Nephron (organoid): Measurements from ENCODE around the gene STK32B.
"Not testable (repeated sequence)": the region's sequence is repeated elsewhere in the genome, so short reads cannot be mapped to it uniquely, and the experiment has no call there.

ENCODE experiments used
- H3K27ac Mint-ChIP-seq, 3 experiments: 2 replicates each; pipeline ENCODE4 v1.8.0; 2020; ENCODE audit warnings: mixed read lengths in 3 of 3, mild to moderate bottlenecking in 2 of 3, moderate library complexity in 1 of 3
- H3K27me3 Mint-ChIP-seq: 2 replicates; pipeline ENCODE4 v1.8.0; 2021; ENCODE audit warnings: low read depth, mild to moderate bottlenecking, moderate library complexity, mixed read lengths
- H3K36me3 Mint-ChIP-seq: 2 replicates; pipeline ENCODE4 v1.8.0; 2020; ENCODE audit warnings: low read depth, mixed read lengths
- H3K4me1 Mint-ChIP-seq: 2 replicates; pipeline ENCODE4 v1.8.0; 2020; ENCODE audit warnings: mixed read lengths
- H3K4me3 Mint-ChIP-seq, 3 experiments: 2 replicates each; pipeline ENCODE4 v1.8.0; 2020; ENCODE audit warnings: mild to moderate bottlenecking in 3 of 3, mixed read lengths in 3 of 3, moderate library complexity in 2 of 3
- H3K9me3 Mint-ChIP-seq: 2 replicates; pipeline ENCODE4 v1.8.0; 2020; ENCODE audit warnings: mixed read lengths
- TF ChIP-seq, protein P1 (sequence below), 3 experiments: fragments of 200-600 bp; sonication (generic); IDR thresholded peaks; one replicate each; pipeline ENCODE4 v1.5.0; 2021; ENCODE audit warnings: antibody characterized with exemption in 3 of 3; ENCODE audit not compliant: unreplicated experiment in 3 of 3

STK32B gene

DNA sequence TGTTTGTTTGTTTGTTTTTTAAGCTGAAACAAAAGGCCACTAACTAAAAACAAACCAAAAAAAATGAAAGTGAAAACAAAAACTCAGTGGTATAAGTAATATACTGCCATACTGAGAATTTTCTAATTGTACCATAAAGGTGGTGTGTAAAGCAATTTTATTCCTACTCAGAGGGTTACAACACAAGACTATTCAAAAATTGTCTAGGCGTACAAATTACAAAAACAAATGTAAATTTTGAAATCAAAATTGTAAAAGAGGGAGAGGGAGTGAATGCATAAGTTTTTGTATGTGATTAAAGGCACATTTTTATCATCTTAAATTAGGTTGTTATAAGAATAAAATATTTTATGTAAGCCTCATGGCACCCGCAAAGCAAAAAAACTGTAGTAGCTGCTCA is 232.6 kb downstream of the STK32B start:
- no peaks in the 10 kb centered on the region for H3K4me1 Mint-ChIP-seq
- H3K9me3 Mint-ChIP-seq = no peaks in the 10 kb centered on the region
- H3K27ac Mint-ChIP-seq = no peak overlapping the region
- TF ChIP-seq, protein P1, sequence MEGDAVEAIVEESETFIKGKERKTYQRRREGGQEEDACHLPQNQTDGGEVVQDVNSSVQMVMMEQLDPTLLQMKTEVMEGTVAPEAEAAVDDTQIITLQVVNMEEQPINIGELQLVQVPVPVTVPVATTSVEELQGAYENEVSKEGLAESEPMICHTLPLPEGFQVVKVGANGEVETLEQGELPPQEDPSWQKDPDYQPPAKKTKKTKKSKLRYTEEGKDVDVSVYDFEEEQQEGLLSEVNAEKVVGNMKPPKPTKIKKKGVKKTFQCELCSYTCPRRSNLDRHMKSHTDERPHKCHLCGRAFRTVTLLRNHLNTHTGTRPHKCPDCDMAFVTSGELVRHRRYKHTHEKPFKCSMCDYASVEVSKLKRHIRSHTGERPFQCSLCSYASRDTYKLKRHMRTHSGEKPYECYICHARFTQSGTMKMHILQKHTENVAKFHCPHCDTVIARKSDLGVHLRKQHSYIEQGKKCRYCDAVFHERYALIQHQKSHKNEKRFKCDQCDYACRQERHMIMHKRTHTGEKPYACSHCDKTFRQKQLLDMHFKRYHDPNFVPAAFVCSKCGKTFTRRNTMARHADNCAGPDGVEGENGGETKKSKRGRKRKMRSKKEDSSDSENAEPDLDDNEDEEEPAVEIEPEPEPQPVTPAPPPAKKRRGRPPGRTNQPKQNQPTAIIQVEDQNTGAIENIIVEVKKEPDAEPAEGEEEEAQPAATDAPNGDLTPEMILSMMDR (IDR thresholded peaks at IDR 0.05; ENCODE audit: unreplicated experiment in 3 of 3) = no peak
- peaks cover 12% of the 10 kb centered on the region for H3K27me3 Mint-ChIP-seq
- no peak overlapping the region for H3K4me3 Mint-ChIP-seq
- no peaks in the 10 kb centered on the region for H3K36me3 Mint-ChIP-seq

- Mint-ChIP-seq H3K4me3 (no peak overlapping the region), H3K9me3 (no peaks in the 10 kb centered on the region), H3K36me3 (no peaks in the 10 kb centered on the region), H3K4me1 (no peaks in the 10 kb centered on the region), H3K27me3 (peaks cover 8% of the 10 kb centered on the region), H3K27ac (no peak overlapping the region)
- TF ChIP-seq, protein P1 (IDR thresholded peaks at IDR 0.05; ENCODE audit: unreplicated experiment in 3 of 3) = no peak
These were observed 233.2 kb downstream of the STK32B start for GRCh38 chr4:5284517-5284916.

GRCh38 chr4:5292101-5292500 is 240.8 kb downstream of the STK32B start:
- Mint-ChIP-seq H3K4me3 (no peak overlapping the region), H3K4me1 (no peaks in the 10 kb centered on the region), H3K27me3 (peaks cover 8% of the 10 kb centered on the region), H3K27ac (no peak overlapping the region), H3K9me3 (peaks cover 12% of the 10 kb centered on the region), H3K36me3 (no peaks in the 10 kb centered on the region)
- TF ChIP-seq, protein P1 (IDR thresholded peaks at IDR 0.05; ENCODE audit: unreplicated experiment in 3 of 3) = no peak

- H3K4me1 Mint-ChIP-seq, H3K27ac Mint-ChIP-seq, H3K4me3 Mint-ChIP-seq, H3K36me3 Mint-ChIP-seq: not testable (repeated sequence)
- peaks cover 18% of the 10 kb centered on the region for H3K27me3 Mint-ChIP-seq
- H3K9me3 Mint-ChIP-seq = peaks cover 14% of the 10 kb centered on the region
These were observed 246.9 kb downstream of the STK32B start for GRCh38 chr4:5298000-5298787.

DNA sequence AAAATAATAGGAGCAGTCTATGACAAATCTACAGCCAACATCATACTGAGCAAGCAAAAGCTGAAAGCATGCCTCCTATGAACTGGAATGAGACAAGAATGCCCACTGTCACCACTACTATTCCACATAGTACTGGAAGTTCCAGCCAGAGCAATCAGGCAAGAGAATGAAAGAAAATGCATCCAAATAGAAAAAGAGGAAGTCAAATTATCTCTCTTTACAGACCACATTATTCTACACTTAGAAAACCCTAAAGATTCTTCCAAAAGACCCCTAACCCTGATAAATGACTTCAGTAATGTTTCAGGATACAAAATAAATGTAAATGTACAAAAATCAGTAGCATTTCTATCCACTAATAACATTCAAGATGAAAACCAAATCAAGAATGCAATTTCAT is 249.0 kb downstream of the STK32B start:
- peaks cover 21% of the 10 kb centered on the region for H3K27me3 Mint-ChIP-seq
- no peak overlapping the region for H3K27ac Mint-ChIP-seq
- H3K9me3 Mint-ChIP-seq = peaks cover 8% of the 10 kb centered on the region
- no peaks in the 10 kb centered on the region for H3K4me1 Mint-ChIP-seq
- TF ChIP-seq, protein P1 (IDR thresholded peaks at IDR 0.05; ENCODE audit: unreplicated experiment in 3 of 3) = no peak
- H3K36me3 Mint-ChIP-seq = no peaks in the 10 kb centered on the region
- H3K4me3 Mint-ChIP-seq = no peak overlapping the region

DNA sequence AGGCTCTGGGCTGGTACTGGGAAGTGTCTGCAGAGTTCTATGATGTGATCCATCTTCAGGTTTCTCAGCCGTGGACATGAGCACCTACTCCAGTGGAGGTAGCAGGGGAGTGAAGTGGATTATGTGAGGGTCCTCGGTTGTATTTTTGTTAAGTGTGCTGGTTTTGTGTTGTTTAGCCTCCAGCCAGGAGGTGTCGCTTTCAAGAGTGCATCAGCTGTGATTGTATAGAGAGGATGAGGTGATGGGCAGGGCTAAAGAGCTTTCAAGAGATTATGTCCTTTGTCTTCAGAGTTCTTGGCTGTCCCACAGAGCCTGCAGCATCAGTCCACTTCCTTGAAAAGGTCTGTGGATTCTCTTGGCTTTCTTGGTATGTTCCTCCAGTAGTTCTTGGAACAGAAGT is 256.6 kb downstream of the STK32B start:
- TF ChIP-seq, protein P1 (IDR thresholded peaks at IDR 0.05; ENCODE audit: unreplicated experiment in 3 of 3) = no peak
- Mint-ChIP-seq H3K9me3 (peaks cover 17% of the 10 kb centered on the region), H3K27me3 (peaks cover 4% of the 10 kb centered on the region), H3K27ac (no peak overlapping the region), H3K4me3 (no peak overlapping the region), H3K4me1 (no peaks in the 10 kb centered on the region), H3K36me3 (no peaks in the 10 kb centered on the region)
